ENCODE measurements around the gene JMJD6. TPM values are rescaled to one million over a fixed set of nuclear protein-coding genes. Genes with fewer than 3 reads are reported as not detected.

The JMJD6 gene
- total RNA-seq, 1 donor from 2014 or later, result 19.1 TPM

DNA sequence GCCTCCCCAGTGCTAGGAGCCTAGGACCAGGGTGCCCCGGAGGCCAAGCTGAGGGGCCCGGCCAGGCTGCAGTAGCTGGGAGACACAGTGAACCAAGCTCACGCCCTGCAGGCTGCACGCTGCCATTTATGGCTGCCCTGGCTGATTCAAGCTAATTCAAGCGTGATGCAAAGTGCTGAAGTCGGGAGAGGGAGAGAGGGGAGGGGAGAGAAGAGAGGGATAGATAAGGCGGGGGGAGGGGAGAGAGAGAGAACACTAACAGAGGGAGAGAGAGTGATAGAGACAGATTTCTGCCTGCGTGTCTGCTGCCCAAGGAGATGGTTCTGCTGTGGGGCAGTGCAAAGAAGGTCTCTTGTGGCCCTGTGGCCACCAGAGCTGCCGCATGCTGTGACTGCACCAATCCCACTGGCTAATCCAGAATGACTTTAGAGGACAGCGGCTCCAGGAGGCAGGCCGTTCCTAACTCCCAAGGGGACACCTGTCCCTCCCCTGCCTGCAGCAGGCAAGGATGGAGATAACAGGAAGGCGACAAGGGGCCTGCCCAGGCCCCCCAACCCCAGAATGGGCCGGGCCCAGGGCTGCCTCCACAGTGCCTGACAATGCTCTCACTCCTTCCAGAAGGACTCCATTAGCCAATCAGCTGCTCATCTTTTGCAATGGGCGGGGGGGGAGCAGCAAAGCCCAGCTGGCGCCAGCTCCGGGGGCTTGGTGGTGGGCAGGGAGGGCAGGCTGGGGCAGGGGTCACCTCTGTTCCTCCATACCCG lies 28.5 kb downstream of the JMJD6 start:
- no peak for DNase-seq

- DNase-seq, result no peak
These were observed 29.4 kb downstream of the JMJD6 start for GRCh38 chr17:76696763-76697701.

DNA sequence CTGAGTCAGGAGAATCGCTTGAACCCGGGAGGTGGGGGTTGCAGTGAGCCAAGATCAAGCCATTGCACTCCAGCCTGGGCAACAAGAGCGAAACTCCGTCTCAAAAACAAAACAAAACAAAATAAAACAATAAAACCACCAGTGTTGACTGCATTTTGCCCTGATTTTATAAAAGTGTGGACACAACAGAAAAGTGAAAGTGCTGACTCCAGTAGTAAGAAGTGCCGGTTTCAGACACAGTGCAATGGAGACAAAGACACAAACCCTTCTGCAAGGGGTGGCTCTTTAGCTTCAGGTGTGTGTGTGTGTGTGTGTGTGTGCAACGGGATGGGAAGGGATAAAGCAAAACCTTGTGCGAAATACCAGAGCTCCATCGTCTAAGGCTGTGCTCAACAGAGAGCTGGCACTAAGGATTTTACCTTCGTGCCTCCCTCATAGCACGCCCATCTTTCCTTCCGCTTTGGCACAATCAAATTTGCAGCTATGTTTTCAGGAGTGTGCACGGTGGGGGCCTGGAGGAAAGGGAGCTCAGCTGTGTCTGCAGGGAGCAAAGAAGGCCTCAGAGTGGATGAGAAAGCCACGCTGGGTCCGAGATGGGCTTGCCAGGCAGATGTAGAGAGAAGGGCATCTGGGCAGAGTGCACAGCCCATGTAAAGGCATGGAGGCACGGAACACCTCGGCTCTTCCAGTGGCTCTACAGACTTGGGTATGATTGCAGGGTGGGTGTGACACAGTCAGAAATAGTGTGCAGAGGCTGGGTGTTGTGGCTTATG lies 31.2 kb downstream of the JMJD6 start:
- DNase-seq, result no peak

GRCh38 chr17:76691379-76692191 lies 34.8 kb downstream of the JMJD6 start:
- DNase-seq, result no peak

- DNase-seq, result no peak
These were observed 35.7 kb downstream of the JMJD6 start for GRCh38 chr17:76690596-76691280.

DNA sequence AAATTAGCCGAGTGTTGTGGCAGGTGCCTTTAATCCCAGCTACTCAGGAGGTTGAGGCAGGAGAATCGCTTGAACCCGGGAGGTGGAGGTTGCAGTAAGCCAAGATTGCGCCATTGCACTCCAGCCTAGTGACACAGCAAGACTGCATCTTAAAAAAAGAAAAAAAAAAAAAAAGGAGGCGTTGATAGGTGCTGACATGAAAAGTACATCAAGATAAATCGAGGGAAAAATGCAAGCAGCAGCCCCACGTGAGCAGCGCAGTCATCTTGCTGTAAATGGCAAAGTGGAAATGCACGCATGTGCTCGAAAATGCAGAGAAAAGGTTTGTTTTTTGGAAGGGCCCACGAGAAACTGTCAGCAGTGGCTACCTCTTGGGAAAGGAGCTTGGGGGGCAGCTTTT lies 36.5 kb downstream of the JMJD6 start:
- DNase-seq, result no peak

GRCh38 chr17:76688165-76688622 lies 38.2 kb downstream of the JMJD6 start:
- DNase-seq, result no peak

GRCh38 chr17:76687298-76688164 lies 38.9 kb downstream of the JMJD6 start:
- peak; percentile 40 for DNase-seq

DNA sequence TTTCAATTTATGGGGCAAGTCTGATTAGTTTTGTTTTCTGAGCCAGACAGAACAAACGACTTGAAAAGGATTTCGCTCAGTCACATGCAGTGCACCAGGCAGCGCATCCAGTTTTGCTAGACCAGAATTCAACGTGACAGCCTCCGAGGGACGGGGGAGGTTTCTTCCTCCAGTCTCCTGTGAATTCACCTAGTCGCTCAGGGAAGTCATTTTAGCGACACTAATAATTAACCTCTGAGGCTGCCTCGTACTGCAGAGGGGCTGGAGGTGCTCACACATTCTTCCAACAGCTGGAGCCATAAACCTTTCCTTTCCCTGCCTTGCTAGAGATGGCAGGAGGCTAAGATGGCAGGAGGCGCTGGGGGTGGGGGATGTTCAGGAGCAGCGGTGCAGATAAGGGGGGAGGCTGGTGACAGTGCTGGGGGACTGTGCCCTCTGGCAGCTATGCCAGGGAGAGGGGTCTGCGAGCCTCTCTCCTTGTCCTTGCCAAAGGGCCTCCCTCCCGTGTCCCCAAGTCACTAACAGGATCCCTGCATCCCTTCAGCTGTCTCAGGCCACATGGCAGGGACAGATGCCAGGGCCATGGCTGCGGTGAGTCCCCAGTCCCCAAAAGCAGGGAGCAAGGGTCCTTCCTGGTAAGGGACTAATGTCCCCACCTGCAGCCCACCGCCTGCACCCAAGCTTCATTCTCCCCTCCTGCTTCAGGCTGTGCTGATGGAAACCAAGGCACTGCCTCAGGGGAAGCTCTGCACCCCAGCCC lies 39.7 kb downstream of the JMJD6 start:
- DNase-seq, result no peak

DNA sequence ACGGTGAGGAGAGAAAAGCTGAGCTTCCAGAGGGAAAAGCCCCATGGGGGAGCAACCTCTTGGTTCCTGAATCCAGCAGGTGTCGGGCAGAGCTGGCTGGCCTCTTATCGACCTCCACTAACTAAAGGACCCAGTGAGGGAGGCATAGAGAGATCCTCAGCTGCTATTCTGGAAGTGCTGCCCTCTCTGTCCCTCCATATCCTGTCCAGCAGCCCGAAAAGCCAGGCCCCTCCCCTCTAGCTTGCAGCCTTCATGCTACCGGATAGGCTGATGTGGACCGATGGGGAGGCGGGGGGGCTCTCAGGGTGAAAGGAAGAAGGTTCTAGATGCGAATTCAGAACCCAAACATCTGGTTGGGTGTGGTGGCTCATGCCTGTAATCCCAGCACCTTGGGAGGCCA lies 40.6 kb downstream of the JMJD6 start:
- no peak for DNase-seq

DNA sequence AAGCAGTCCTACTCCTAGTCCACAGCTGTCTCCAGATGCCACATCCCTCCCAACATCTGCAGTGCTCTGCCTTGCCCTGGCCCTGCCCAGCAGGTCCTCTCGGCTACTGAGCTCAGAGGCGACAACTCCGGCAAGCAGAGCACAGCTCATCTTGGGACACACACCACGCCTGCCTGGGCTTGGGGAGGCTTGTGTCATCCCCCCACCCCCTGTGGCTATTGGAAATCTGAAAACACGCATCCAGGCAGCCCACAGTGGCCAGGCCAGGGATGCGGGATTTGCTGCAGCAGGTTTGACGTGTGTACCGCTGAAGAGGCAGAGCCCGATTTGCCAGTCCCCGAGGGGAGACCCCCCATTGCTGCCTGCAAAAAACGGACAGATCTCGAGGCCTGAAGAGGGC lies 41.0 kb downstream of the JMJD6 start:
- DNase-seq, result no peak

GRCh38 chr17:76684756-76685155 lies 41.6 kb downstream of the JMJD6 start:
- DNase-seq, result no peak

- no peak for DNase-seq
These were observed 42.3 kb downstream of the JMJD6 start for GRCh38 chr17:76683921-76684745.

DNA sequence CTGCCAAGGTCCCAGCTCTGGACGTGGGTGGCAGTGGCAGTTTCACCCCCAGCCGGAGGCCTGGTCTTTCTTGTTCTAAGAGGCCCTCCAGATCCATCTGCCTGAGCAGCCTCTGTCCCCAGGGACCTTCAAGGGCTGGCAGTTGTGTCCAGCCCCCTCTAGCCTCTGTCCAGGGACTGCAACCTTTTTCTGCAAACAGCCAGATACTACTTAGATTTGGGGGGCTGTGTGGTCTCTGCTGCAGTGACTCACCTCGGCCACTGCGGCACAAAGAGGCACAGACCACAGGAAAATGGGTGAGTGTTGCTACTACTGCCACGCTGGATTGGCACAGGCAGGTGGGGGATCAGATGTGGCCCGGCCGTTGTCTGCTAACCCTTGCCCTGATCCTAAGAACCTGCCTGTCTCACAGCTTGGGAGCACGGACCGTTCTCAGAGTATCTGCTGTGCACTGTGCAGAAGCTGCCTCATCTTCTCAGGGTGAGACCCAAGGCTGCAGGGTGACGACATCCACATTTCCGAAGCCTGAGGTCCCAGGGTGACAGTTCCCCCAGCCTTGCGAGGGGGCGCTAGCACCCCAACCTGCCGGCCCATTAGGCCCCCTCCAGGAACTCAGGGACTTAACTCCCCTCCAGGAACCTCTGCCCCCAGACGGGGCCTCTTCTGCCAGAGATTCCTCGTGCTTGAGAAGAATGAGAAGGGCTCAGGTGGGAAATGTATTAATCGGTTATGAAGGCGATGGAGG lies 43.2 kb downstream of the JMJD6 start:
- DNase-seq, result no peak

DNA sequence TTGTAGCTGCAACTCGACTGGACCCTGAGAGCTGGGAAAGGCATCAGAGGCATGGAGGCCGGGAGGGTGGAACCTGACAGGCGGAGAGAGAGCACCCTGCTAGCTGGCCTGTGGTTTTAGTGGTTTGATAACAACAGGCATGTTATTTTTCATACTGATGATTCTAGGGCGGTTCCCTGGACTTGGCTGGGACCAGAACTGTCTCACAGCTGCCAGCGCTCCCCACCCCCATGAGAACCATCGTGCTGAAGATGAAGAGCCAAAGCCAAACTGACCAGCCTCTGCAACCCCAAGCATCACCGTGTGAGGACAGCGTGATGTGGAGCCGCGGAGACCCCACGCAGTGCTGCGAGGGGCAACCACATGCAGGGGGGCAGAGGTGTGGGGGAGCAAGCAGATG lies 44.1 kb downstream of the JMJD6 start:
- DNase-seq, result no peak

- DNase-seq, result peak; percentile 20
These were observed 44.9 kb downstream of the JMJD6 start for GRCh38 chr17:76681222-76682137.

Data from skin of body (tissue), 2 donors.